GM12878 (cell line): ENCODE results near the gene GAL3ST2. TPM values are rescaled to one million over a fixed set of nuclear protein-coding genes. Genes with fewer than 3 reads are reported as not detected.

Experiments
- ATF7 ChIP-seq: fragments of 450-650 bp; IDR thresholded peaks from 2 replicates; pipeline ENCODE4 v1.6.1; 2016; ENCODE audit warnings: low read depth, mild to moderate bottlenecking
- CBFB ChIP-seq: IDR thresholded peaks from 2 replicates; pipeline ENCODE4 v1.6.1; 2016; ENCODE audit warnings: antibody characterized with exemption, low read depth
- E4F1 ChIP-seq: fragments of 450-650 bp; IDR thresholded peaks from 2 replicates; pipeline ENCODE4 v1.6.1; 2018; ENCODE audit warnings: borderline replicate concordance, mild to moderate bottlenecking; ENCODE audit not compliant: partially characterized antibody
- ELK1 ChIP-seq: IDR thresholded peaks from 2 replicates; pipeline ENCODE4 v1.6.1; 2012; ENCODE audit warnings: low read depth, low read length, improper control_type of control experiment
- GATAD2B ChIP-seq: fragments of 450-650 bp; conservative IDR thresholded peaks from 2 replicates; pipeline ENCODE4 v1.6.1; 2017; ENCODE audit warnings: low read depth, mild to moderate bottlenecking, moderate library complexity
- KAT2A ChIP-seq: conservative IDR thresholded peaks from 2 replicates; pipeline ENCODE4 v1.6.1; 2011; ENCODE audit warnings: low read depth, low read length; ENCODE audit not compliant: control insufficient read depth
- MTA3 ChIP-seq: IDR thresholded peaks from 2 replicates; pipeline ENCODE4 v1.6.1; 2012; ENCODE audit warnings: low read length, inconsistent platforms, borderline replicate concordance
- NBN ChIP-seq: fragments of 450-650 bp; IDR thresholded peaks from 2 replicates; pipeline ENCODE4 v1.6.1; 2016
- SMC3 ChIP-seq: IDR thresholded peaks from 2 replicates; pipeline ENCODE4 v1.6.1; 2011; ENCODE audit warnings: low read length, improper control_type of control experiment, borderline replicate concordance
- SP1 ChIP-seq: IDR thresholded peaks from one replicate; pipeline ENCODE4 v1.6.1; 2011; ENCODE audit warnings: low read depth, low read length
- SRF ChIP-seq, 2 experiments: IDR thresholded peaks; 2 replicates each; pipeline ENCODE4 v1.6.1; 2011; ENCODE audit warnings: low read depth in 2 of 2, low read length in 2 of 2, mild to moderate bottlenecking in 1 of 2, moderate library complexity in 1 of 2
- TCF12 ChIP-seq: IDR thresholded peaks from 2 replicates; pipeline ENCODE4 v1.6.1; 2011; ENCODE audit warnings: low read depth, mild to moderate bottlenecking, low read length
- USF1 ChIP-seq: IDR thresholded peaks from 2 replicates; pipeline ENCODE4 v1.6.1; 2011; ENCODE audit warnings: borderline replicate concordance, low read depth, mild to moderate bottlenecking, moderate library complexity, mixed read lengths, low read length; ENCODE audit not compliant: insufficient read depth; ENCODE audit errors: extremely low read length
- ZBTB11 ChIP-seq: fragments of 450-650 bp; formaldehyde crosslinking; IDR thresholded peaks from 2 replicates; pipeline ENCODE4 v1.5.0; 2022; ENCODE audit warnings: mild to moderate bottlenecking, missing genetic modification characterization
- ZNF217 ChIP-seq: fragments of 450-650 bp; IDR thresholded peaks from 2 replicates; pipeline ENCODE4 v1.6.1; 2017; ENCODE audit warnings: antibody characterized with exemption, mild to moderate bottlenecking
- ZNF592 ChIP-seq: fragments of 450-650 bp; IDR thresholded peaks from 2 replicates; pipeline ENCODE4 v1.6.1; 2017; ENCODE audit warnings: mild to moderate bottlenecking, moderate library complexity
- ZSCAN29 ChIP-seq: fragments of 450-650 bp; IDR thresholded peaks from 2 replicates; pipeline ENCODE4 v1.6.1; 2017; ENCODE audit warnings: mild to moderate bottlenecking, moderate library complexity
- polyA plus RNA-seq, 11 experiments: library from polyadenylated mRNA; depleted of rRNA in 4 of 11; unstranded in 6 of 11; stranded (reverse) in 5 of 11; fragments of >200 nt; fragmentation: Nextera tagmentation in 4 of 11; fragmentation: Illumina TruSeq in 1 of 11; extraction: Ambion mirVana in 4 of 11; extraction: Trizol in 1 of 11; gene quantifications; 1 replicate in 1 of 11; 2 replicates in 10 of 11; pipeline versions ENCODE4 v1.2.1 to v1.2.3, GENCODE V29; 2011 to 2016; ENCODE audit warnings: inconsistent platforms in 2 of 11, missing spikeins in 2 of 11, low read depth in 1 of 11
- total RNA-seq, 4 experiments: library from RNA; depleted of rRNA in 3 of 4; stranded (reverse); fragments of >200 nt in 3 of 4; fragmentation: Illumina TruSeq in 1 of 4; extraction: Trizol in 1 of 4; gene quantifications; 2 replicates each; pipeline versions ENCODE4 v1.2.1 to v1.2.3, GENCODE V29; 2013 to 2021

GAL3ST2 gene
- total and polyA plus RNA-seq, 10 of the 15 experiments (the other 5 are each of a cell fraction or from before 2014, with no cell fraction given), result 0.09 to 0.36 (median 0.11) TPM; not detected in 7

GRCh38 chr2:241844066-241844728 is 67.6 kb downstream of the GAL3ST2 start (continued):
- TF ChIP-seq ATF7 (peak; percentile 31; the same call in 1 of the 2 replicates), ZNF592 (0 out of 2 replicates have a peak, but pooled peaks have one; percentile 24), E4F1 (no peak), NBN (0 out of 2 replicates have a peak, but pooled peaks have one; percentile 51), USF1 (no peak), SRF (IDR thresholded peaks at IDR 0.05; ENCODE audit: low read depth in 2 of 2, low read length in 2 of 2) (0 out of 4 replicates have a peak, but pooled peaks of 1 of the 2 experiments have one; percentile 12), ZNF217 (peak; percentile 76; the same call in 1 of the 2 replicates), TCF12 (peak; percentile 67; the same call in 1 of the 2 replicates), CBFB (no peak), ZSCAN29 (0 out of 2 replicates have a peak, but pooled peaks have one; percentile 31), SMC3 (no peak), ELK1 (no peak), KAT2A (no peak), SP1 (peak; percentile 32), GATAD2B (peak; percentile 95), MTA3 (no peak), ZBTB11 (CRISPR knock-in tag) (no peak; the same call in 1 of the 2 replicates)
